HepG2 (cell line): ENCODE measurements around the gene CCM2. TPM values are rescaled to one million over a fixed set of nuclear protein-coding genes. Genes with fewer than 3 reads are reported as not detected.

Experiments used
- ARID4A ChIP-seq: sonication (generic); formaldehyde crosslinking; IDR thresholded peaks from 2 replicates; pipeline ENCODE4 v1.5.0; 2020; ENCODE audit warnings: mild to moderate bottlenecking, missing genetic modification reagents, borderline replicate concordance
- ATF4 ChIP-seq, 2 experiments: fragments of 450-650 bp in 1 of 2; sonication (generic) in 1 of 2; formaldehyde crosslinking; IDR thresholded peaks; 2 replicates each; pipeline versions ENCODE4 v1.5.0 to v1.8.0; 2020 to 2022; ENCODE audit warnings: mild to moderate bottlenecking in 1 of 2, missing genetic modification reagents in 1 of 2
- CREB1 ChIP-seq, 2 experiments: fragments of 450-650 bp in 1 of 2; IDR thresholded peaks; 2 replicates each; pipeline ENCODE4 v1.6.1; 2016 to 2017; ENCODE audit warnings: control low read depth in 1 of 2, mild to moderate bottlenecking in 1 of 2, missing compliant biosample characterization in 1 of 2, missing genetic modification characterization in 1 of 2
- DPF2 ChIP-seq: sonication (generic); formaldehyde crosslinking; IDR thresholded peaks from 2 replicates; pipeline ENCODE4 v1.4.0; 2020; ENCODE audit warnings: mild to moderate bottlenecking, low read depth, missing genetic modification reagents, borderline replicate concordance
- FIP1L1 ChIP-seq: fragments of 200-400 bp; formaldehyde crosslinking; IDR thresholded peaks from 2 replicates; pipeline ENCODE4 v1.6.1; 2018; ENCODE audit warnings: low read depth, mild to moderate bottlenecking, low read length, moderate library complexity, borderline replicate concordance; ENCODE audit not compliant: insufficient read depth
- FOXO1 ChIP-seq: sonication (generic); formaldehyde crosslinking; IDR thresholded peaks from 2 replicates; pipeline ENCODE4 v1.4.0; 2020; ENCODE audit warnings: missing genetic modification reagents
- KDM1A ChIP-seq: IDR thresholded peaks from 2 replicates; pipeline ENCODE4 v1.6.1; 2016; ENCODE audit warnings: missing compliant biosample characterization
- KLF16 ChIP-seq, 2 experiments: sonication (generic) in 1 of 2; formaldehyde crosslinking in 1 of 2; IDR thresholded peaks; 2 replicates each; pipeline versions ENCODE4 v1.6.1 to v1.8.0; 2016 to 2023; ENCODE audit warnings: missing genetic modification reagents in 2 of 2, missing compliant biosample characterization in 1 of 2
- MAFF ChIP-seq: IDR thresholded peaks from 2 replicates; pipeline ENCODE4 v1.6.1; 2011; ENCODE audit warnings: low read depth, low read length, improper control_type of control experiment
- NFATC3 ChIP-seq: sonication (generic); formaldehyde crosslinking; IDR thresholded peaks from 2 replicates; pipeline ENCODE4 v1.5.1; 2020; ENCODE audit warnings: mild to moderate bottlenecking, missing genetic modification reagents
- NFE2L1 ChIP-seq: sonication (generic); formaldehyde crosslinking; IDR thresholded peaks from 2 replicates; pipeline ENCODE4 v1.4.0; 2020; ENCODE audit warnings: missing genetic modification reagents, mild to moderate bottlenecking, borderline replicate concordance
- PAF1 ChIP-seq: IDR thresholded peaks from 2 replicates; pipeline ENCODE4 v1.6.1; 2016; ENCODE audit warnings: missing genetic modification reagents, missing compliant biosample characterization
- PCBP1 ChIP-seq: fragments of 200-400 bp; formaldehyde crosslinking; IDR thresholded peaks from 2 replicates; pipeline ENCODE4 v1.6.1; 2017; ENCODE audit warnings: mild to moderate bottlenecking, low read depth, low read length, borderline replicate concordance
- PPARG ChIP-seq: conservative IDR thresholded peaks from 2 replicates; pipeline ENCODE4 v1.6.1; 2016; ENCODE audit warnings: missing biosample characterization, missing genetic modification reagents
- TBX2 ChIP-seq: sonication (generic); formaldehyde crosslinking; IDR thresholded peaks from 2 replicates; pipeline ENCODE4 v1.5.0; 2020; ENCODE audit warnings: missing genetic modification reagents, mild to moderate bottlenecking, borderline replicate concordance
- TEAD3 ChIP-seq: optimal IDR thresholded peaks from 2 replicates; pipeline ENCODE3; 2016; ENCODE audit warnings: borderline replicate concordance
- ZBTB26 ChIP-seq: IDR thresholded peaks from 2 replicates; pipeline ENCODE4 v1.6.1; 2016; ENCODE audit warnings: missing compliant biosample characterization, missing genetic modification reagents, borderline replicate concordance
- ZFP82 ChIP-seq: sonication (generic); formaldehyde crosslinking; IDR thresholded peaks from 2 replicates; pipeline ENCODE4 v1.5.1; 2020; ENCODE audit warnings: mild to moderate bottlenecking, missing genetic modification reagents, borderline replicate concordance
- ZNF17 ChIP-seq: sonication (generic); formaldehyde crosslinking; IDR thresholded peaks from 2 replicates; pipeline ENCODE4 v1.5.0; 2020; ENCODE audit warnings: mild to moderate bottlenecking, missing genetic modification reagents
- ZNF672 ChIP-seq: sonication (generic); formaldehyde crosslinking; IDR thresholded peaks from 2 replicates; pipeline ENCODE4 v1.8.1; 2022; ENCODE audit warnings: missing genetic modification reagents
- polyA plus RNA-seq, 8 experiments: library from polyadenylated mRNA; depleted of rRNA in 3 of 8; stranded (reverse) in 7 of 8; unstranded in 1 of 8; fragments of >200 nt; fragmentation: Illumina TruSeq in 4 of 8; extraction: Trizol in 4 of 8; gene quantifications; 2 replicates each; pipeline versions ENCODE4 v1.2.1 to v1.2.3, GENCODE V29; 2011 to 2016; ENCODE audit warnings: low read depth in 4 of 8, missing spikeins in 1 of 8, mixed read lengths in 1 of 8; ENCODE audit not compliant: insufficient read depth in 1 of 8
- total RNA-seq, 5 experiments: library from RNA; depleted of rRNA; stranded (reverse); fragments of >200 nt; fragmentation: Illumina TruSeq; extraction: Trizol; gene quantifications; 2 replicates each; pipeline ENCODE4 v1.2.3, GENCODE V29; 2016; ENCODE audit warnings: low read depth in 1 of 5

The CCM2 gene
- total and polyA plus RNA-seq, 2 of the 13 experiments (the other 11 are each of a cell fraction or from before 2014, with no cell fraction given), result 13.7 to 15.8 TPM

GRCh38 chr7:45111298-45112223 lies 111.6 kb downstream of the CCM2 start, which contains the start of gene TBRG4 (continued):
- peak; percentile 99 for TF ChIP-seq ARID4A (CRISPR knock-in tag)
- TF ChIP-seq KDM1A, result no peak
- no peak for TF ChIP-seq PAF1 (CRISPR knock-in tag)
- peak; percentile 92 for TF ChIP-seq TBX2 (CRISPR knock-in tag)
- TF ChIP-seq FIP1L1, result no peak
- TF ChIP-seq PCBP1, result 0 out of 2 replicates have a peak, but pooled peaks have one; percentile 82
- 0 out of 2 replicates have a peak, but pooled peaks have one; percentile 14 for TF ChIP-seq PPARG (CRISPR knock-in tag)
- TF ChIP-seq CREB1 (IDR thresholded peaks at IDR 0.05), result peak; percentile 98
- TF ChIP-seq CREB1 (CRISPR knock-in tag; IDR thresholded peaks at IDR 0.05), result peak; percentile 100
- peak; percentile 90; the same call in 1 of the 2 replicates for TF ChIP-seq NFATC3 (CRISPR knock-in tag)
- no peak for TF ChIP-seq DPF2 (CRISPR knock-in tag)
- TF ChIP-seq FOXO1 (CRISPR knock-in tag), result peak; percentile 57
- TF ChIP-seq ZBTB26, result peak; percentile 80; the same call in 1 of the 2 replicates
- no peak for TF ChIP-seq NFE2L1
- TF ChIP-seq KLF16 (CRISPR knock-in tag; IDR thresholded peaks at IDR 0.05), result peak in 1 of 2 experiments; percentile 78; a peak in 2 of 4 replicates
- TF ChIP-seq ZFP82 (CRISPR knock-in tag), result peak; percentile 64; the same call in 1 of the 2 replicates
- no peak; the same call in 1 of the 2 replicates for TF ChIP-seq ZNF17
- TF ChIP-seq ATF4 (CRISPR knock-in tag; IDR thresholded peaks at IDR 0.05), result peak in 1 of 2 experiments; percentile 62; a peak in 1 of 4 replicates
- TF ChIP-seq ZNF672, result 0 out of 2 replicates have a peak, but pooled peaks have one; percentile 73
- no peak for TF ChIP-seq MAFF
- TF ChIP-seq TEAD3 (CRISPR knock-in tag), result peak; percentile 77
